Mucosa of descending colon (tissue), 3 donors: ENCODE results near the gene SALL3. TPM values are rescaled to one million over a fixed set of nuclear protein-coding genes. Genes with fewer than 3 reads are reported as not detected.

Experiments used
- ATAC-seq: fragments of 200-7000 bp; cut with Tn5 transposase; one replicate; pipeline ENCODE4 v1.9.1; 2020; ENCODE audit warnings: mild to moderate bottlenecking, moderate library complexity
- DNase-seq, 3 donors: peaks; one replicate each; pipeline ENCODE4 v3.0.0-alpha.2; 2020
- H3K36me3 ChIP-seq: fragments of 200-600 bp; one replicate; pipeline ENCODE4 v1.8.0; 2021; ENCODE audit warnings: low read depth, mild to moderate bottlenecking
- H3K4me1 ChIP-seq: fragments of 200-600 bp; one replicate; pipeline ENCODE4 v1.8.0; 2021; ENCODE audit warnings: low read depth, mild to moderate bottlenecking
- H3K4me3 ChIP-seq: fragments of 200-600 bp; one replicate; pipeline ENCODE4 v1.8.0; 2021; ENCODE audit warnings: mild to moderate bottlenecking
- H3K9me3 ChIP-seq: fragments of 200-600 bp; one replicate; pipeline ENCODE4 v1.8.0; 2021; ENCODE audit warnings: mild to moderate bottlenecking
- intact Hi-C, 2 donors: fragments of 100-400 bp; cut with DNase I in 1 of 2; cut with micrococcal nuclease in 1 of 2; formaldehyde crosslinking; loops; one replicate each; pipeline versions ENCODE4 v1.11.0 to v1.11.1; 2022; cut with DNase I, micrococcal nuclease
- total RNA-seq, 3 donors: library from RNA; stranded (reverse); fragmentation: NEBNext Ultra II Directional in 2 of 3; extraction: Animal tissue kit (Norgen Biotek cat#: 25700) in 2 of 3; gene quantifications; one replicate each; pipeline versions ENCODE4 v1.2.1 to v1.2.4, GENCODE V29; 2021 to 2023
- TF ChIP-seq, protein P1 (sequence below): fragments of 200-600 bp; IDR thresholded peaks from one replicate; pipeline ENCODE4 v1.8.0; 2022; ENCODE audit warnings: antibody characterized with exemption, mild to moderate bottlenecking
- donor health status: DM: no; HTN: no; CAD: no; lungs with moderate emphysema.
- donor health status: DM: no; HTN: no; CAD: no.
- donor health status: DM: no; HTN: yes; CAD: no.

The SALL3 gene
- total RNA-seq, 3 donors from 2014 or later, result not detected

DNA sequence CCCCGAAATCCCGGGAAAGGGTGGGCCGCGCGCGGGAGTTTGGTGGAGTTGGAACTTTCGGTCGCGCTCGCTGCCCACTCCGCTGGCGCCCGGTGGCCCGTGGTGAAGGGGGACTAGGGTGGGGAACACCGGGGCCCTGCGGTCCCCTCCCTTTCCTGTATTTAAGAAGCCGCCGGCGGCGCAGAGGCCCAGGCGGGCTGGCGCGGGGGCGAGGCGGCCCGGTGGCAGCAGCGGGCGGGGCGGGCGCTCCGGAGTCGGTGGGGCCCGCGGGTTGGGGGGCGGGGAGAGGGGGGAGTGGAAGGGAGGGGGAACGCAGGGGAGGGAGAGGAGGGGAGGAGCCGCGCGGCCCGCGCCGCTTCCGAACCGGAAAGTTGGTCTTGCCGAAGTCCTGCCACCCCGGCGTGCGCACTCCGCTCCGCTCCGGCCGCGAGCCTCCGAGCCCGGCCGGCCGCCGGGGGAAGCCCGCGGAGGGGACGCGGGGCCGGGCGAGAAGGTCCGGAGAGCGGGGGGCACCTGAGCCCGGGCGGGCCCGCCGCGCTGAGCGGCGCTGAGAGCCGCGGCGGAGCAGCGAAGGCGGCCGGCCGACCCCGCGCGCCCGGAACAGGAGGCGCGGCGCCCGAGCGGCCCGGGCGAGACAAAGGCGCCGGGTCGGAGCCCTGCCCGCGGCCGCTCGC, 425 bp upstream of the SALL3 start:
- DNase-seq (no peak), ATAC-seq (no peak)
- intact Hi-C loops, result no loop called here
- Histone ChIP-seq H3K4me1 (peaks cover 2% of the 10 kb centered on the region), H3K9me3 (no peaks in the 10 kb centered on the region), H3K4me3 (no peak overlapping the region), H3K36me3 (no peaks in the 10 kb centered on the region)
- TF ChIP-seq, protein P1, sequence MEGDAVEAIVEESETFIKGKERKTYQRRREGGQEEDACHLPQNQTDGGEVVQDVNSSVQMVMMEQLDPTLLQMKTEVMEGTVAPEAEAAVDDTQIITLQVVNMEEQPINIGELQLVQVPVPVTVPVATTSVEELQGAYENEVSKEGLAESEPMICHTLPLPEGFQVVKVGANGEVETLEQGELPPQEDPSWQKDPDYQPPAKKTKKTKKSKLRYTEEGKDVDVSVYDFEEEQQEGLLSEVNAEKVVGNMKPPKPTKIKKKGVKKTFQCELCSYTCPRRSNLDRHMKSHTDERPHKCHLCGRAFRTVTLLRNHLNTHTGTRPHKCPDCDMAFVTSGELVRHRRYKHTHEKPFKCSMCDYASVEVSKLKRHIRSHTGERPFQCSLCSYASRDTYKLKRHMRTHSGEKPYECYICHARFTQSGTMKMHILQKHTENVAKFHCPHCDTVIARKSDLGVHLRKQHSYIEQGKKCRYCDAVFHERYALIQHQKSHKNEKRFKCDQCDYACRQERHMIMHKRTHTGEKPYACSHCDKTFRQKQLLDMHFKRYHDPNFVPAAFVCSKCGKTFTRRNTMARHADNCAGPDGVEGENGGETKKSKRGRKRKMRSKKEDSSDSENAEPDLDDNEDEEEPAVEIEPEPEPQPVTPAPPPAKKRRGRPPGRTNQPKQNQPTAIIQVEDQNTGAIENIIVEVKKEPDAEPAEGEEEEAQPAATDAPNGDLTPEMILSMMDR, result no peak

DNA sequence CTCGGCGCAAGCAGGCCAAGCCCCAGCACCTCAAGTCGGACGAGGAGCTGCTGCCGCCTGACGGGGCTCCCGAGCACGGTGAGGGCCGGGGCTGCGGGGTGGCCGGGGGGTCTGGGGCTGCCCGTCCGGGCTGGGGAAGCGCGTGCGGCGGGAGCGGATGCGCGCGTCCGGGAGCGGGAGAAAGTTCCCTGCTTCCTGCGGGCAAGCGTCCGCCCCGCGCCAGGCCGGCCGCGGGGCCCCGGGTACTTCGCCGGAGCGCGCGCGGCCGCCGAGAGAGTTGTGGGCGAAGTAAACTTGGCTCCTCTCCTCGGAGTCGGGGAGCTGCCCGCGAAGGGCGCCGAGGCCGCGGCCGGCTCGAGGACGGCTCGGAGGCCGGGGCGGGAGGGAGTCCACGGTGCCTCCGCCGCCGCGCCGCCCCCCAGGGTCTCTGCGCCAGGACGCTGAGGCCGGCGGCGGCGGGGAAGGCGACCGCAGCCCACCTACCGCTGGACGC, 707 bp downstream of the SALL3 start:
- intact Hi-C loops, result no loop called here
- H3K9me3 ChIP-seq, result no peaks in the 10 kb centered on the region
- ATAC-seq, result no peak
- H3K4me1 ChIP-seq, result no peaks in the 10 kb centered on the region
- H3K4me3 ChIP-seq, result no peak overlapping the region
- TF ChIP-seq, protein P1, result no peak
- H3K36me3 ChIP-seq, result no peaks in the 10 kb centered on the region
- no peak for DNase-seq

DNA sequence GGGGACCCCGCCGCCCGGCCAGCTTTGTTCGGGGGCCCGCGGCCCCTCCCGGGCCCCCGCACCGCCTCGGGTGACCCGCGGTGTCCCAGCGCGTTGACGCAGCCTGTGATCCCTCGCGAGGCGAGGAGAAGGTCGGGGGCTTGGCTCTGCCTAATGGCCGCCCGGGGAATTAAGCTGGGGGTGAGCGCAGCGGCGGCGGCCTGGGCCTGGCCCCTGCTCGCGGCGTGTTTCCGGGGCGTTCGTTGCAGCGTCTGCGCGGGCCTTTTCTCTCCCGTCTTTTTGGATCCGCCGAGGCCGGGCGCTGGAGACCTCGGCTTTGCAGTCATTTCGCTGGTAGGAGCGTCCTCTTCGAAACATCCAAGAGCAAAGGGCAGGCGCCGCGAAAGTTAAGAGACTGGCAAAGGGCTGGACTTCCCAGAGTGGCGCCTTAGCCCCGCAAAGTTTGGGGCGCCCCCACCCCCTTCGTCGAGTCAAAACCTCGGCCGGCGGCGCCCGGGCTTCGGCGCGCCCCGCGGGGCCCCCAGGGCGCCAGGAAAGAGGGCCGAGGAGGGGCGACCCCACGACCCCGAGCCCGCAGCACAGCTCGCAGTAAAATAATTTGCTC, 1.3 kb downstream of the SALL3 start:
- ATAC-seq (no peak), DNase-seq (no peak)
- intact Hi-C loops, result no loop called here
- Histone ChIP-seq H3K9me3 (no peaks in the 10 kb centered on the region), H3K4me3 (no peak overlapping the region), H3K36me3 (no peaks in the 10 kb centered on the region), H3K4me1 (no peaks in the 10 kb centered on the region)
- TF ChIP-seq, protein P1, result no peak

DNA sequence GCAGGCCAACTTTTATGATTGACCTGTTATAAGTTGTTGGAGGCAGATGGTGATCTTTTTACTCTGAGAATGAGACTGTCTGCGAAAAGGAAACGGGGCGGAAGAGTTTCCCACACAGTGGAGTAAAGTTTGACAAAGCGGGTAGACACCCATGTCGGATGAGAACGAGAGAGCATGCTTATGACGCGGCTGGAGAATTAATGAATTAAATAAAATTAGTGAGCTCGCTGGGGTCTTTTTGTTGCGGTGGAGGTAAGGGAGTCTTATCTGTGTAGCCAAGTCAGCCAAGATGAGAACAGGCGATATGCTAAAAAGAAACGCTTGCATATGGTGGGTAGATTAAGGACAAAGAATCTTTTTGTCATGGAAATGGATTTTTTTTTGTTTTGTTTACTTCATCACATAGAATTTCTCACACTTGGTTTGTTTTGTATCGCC, 1.8 kb downstream of the SALL3 start:
- Histone ChIP-seq H3K4me1 (no peaks in the 10 kb centered on the region), H3K4me3 (no peak overlapping the region), H3K9me3 (no peaks in the 10 kb centered on the region), H3K36me3 (no peaks in the 10 kb centered on the region)
- no peak for ATAC-seq
- no peak for DNase-seq
- intact Hi-C loops, result no loop called here
- TF ChIP-seq, protein P1, result no peak

DNA sequence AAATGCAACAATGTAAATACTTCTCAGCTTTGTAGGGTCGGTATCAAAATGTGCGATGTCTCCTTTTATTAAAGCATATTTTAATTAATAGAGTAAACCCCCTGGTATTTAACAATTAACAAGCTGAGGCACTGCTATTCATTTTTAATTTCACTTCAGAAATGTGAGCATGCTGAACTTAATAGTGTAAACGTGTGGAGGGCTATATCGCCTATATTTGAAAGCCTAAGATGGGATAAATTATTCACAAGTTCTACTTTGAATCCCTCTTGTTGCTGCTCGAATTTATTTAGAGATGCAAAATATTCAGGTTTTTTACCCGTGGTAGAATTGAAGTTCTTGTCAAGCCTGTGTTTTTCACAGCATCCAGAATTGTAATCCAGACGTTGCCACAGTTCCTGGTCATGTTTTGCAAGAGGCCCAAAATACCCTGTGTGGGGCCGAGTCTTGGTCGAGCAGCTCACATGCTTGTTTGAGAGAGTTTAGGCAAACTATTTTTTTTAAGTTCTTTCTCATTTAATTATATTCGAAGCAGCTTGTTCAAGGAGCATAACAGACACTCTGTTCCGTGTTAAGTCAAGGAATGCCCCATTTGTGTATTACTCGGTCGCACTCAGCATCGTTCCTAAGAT, 2.5 kb downstream of the SALL3 start:
- H3K9me3 ChIP-seq, result no peaks in the 10 kb centered on the region
- no peak overlapping the region for H3K4me3 ChIP-seq
- DNase-seq (no peak), ATAC-seq (no peak)
- intact Hi-C loops, result no loop called here
- TF ChIP-seq, protein P1, result no peak
- no peaks in the 10 kb centered on the region for H3K4me1 ChIP-seq
- no peaks in the 10 kb centered on the region for H3K36me3 ChIP-seq
